ENCODE measurements around the gene ACOT12. TPM values are rescaled to one million over a fixed set of nuclear protein-coding genes. Genes with fewer than 3 reads are reported as not detected.

The ACOT12 gene
- total RNA-seq (2022; extraction: Qiagen RNA extraction; ENCODE audit: low read depth) = 0.07 to 0.08 TPM in 2 of 5 replicates, not detected in the others

GRCh38 chr5:81393783-81394718 lies at the start of gene ACOT12:
ACOT12 (minus strand) TSS chr5:81394134; CDS start chr5:81394114, 20 bp downstream.

DNA sequence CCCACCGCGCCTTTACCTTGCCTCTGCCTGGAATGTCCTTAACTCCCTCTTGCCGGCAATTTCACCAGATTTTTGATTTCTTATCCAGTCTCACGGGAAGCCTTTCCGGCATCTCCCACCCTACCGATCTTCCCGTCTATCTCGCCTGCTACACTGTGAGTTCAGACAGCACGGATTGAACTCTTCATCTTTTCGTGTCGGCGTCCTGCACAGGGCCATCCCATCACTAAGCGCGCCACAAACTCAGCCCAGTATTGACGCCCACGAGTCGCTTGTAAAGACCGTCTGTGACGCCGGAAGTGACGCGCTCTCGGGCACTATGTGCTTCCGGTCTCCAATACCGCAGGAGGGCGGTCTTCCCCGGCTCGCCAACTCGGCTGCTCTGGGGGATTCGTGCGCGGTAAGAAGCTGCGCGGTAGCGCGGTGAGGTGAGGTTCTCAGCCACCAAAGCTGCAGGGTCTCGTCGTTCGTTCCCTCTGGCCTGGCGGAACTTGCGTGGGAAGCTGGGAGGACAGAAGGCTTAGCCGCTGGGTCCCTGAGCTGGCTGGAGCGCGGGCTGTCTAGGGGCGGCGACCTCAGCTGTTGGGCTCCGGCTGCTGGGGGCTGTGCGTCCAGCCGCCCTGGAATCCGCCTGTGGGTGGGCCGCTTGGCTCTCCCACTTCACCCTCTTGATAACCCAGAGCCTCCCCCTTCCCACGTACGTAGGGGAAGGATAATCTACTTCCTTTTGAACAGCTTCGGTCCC lies 92.5 kb downstream of the ACOT12 start, which contains the start of gene ZCCHC9:
Gene ZCCHC9 (plus strand): TSS at position 317 of the 745 bp plus-strand sequence. CDS start 3,171 bp downstream, outside the sequence.

Other genes with a start within 250 kb of the ACOT12 start
- not detected in 5 replicates for gene CKMT2, start 160.8 kb downstream of the ACOT12 start, total RNA-seq (2022; extraction: Qiagen RNA extraction; ENCODE audit: low read depth)
- gene ZCCHC9, start 92.5 kb downstream of the ACOT12 start, total RNA-seq (2022; extraction: Qiagen RNA extraction; ENCODE audit: low read depth) = 26.5 to 29.1 TPM (median 27.2 TPM) in 5 replicates